Osteocyte (in vitro differentiated cells): ENCODE results near the gene DDX52. TPM values are rescaled to one million over a fixed set of nuclear protein-coding genes. Genes with fewer than 3 reads are reported as not detected.

ENCODE experiments used
- DNase-seq: peaks from one replicate; pipeline ENCODE4 v3.0.0; 2021; ENCODE audit warnings: mixed read lengths; ENCODE audit not compliant: unreplicated experiment; ENCODE audit errors: extremely low spot score
- H3K27ac Mint-ChIP-seq: one replicate; pipeline ENCODE4 v1.8.0; 2021; ENCODE audit warnings: mild to moderate bottlenecking, mixed read lengths; ENCODE audit not compliant: unreplicated experiment
- H3K27me3 Mint-ChIP-seq: one replicate; pipeline ENCODE4 v1.8.0; 2021; ENCODE audit warnings: mixed read lengths; ENCODE audit not compliant: unreplicated experiment
- H3K36me3 Mint-ChIP-seq: one replicate; pipeline ENCODE4 v1.8.0; 2021; ENCODE audit warnings: mixed read lengths; ENCODE audit not compliant: unreplicated experiment
- H3K4me1 Mint-ChIP-seq: one replicate; pipeline ENCODE4 v1.8.0; 2021; ENCODE audit warnings: mixed read lengths; ENCODE audit not compliant: unreplicated experiment
- H3K4me3 Mint-ChIP-seq: one replicate; pipeline ENCODE4 v1.8.0; 2021; ENCODE audit warnings: mild to moderate bottlenecking, moderate library complexity, mixed read lengths; ENCODE audit not compliant: unreplicated experiment
- H3K9me3 Mint-ChIP-seq: one replicate; pipeline ENCODE4 v1.8.0; 2021; ENCODE audit warnings: mixed read lengths; ENCODE audit not compliant: unreplicated experiment
- CTCF ChIP-seq: fragments of 200-600 bp; sonication (generic); IDR thresholded peaks from 2 replicates; pipeline ENCODE4 v1.5.0; 2021; ENCODE audit warnings: antibody characterized with exemption, mild to moderate bottlenecking, moderate library complexity
- total RNA-seq: library from RNA; stranded (reverse); gene quantifications from 2 replicates; pipeline ENCODE4 v1.2.1, GENCODE V29; 2021

The DDX52 gene
- total RNA-seq, 1 donor from 2014 or later = 46.4 TPM

DNA sequence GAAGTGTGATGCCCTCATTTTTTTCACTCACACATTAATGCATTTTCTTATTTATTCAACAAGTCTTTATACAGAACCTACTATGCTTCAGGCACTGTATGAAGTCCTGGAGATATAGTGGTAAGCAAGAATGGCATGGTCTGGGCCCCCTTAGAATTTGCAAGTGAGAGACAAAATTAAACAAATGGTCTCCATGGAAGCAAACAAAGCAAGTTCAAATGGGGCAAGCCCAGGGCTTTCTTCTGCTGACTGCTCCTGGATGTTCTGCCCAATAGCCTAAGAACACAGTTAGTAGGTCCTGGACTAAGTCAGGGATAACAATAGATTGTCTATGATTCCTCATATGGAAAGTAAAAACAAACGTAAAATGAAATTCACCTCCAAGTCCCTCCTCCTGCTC lies 31.3 kb upstream of the DDX52 start:
- TF ChIP-seq CTCF = no peak
- no peak overlapping the region for H3K4me3 Mint-ChIP-seq
- DNase-seq = no peak
- peaks cover 10% of the 10 kb centered on the region for H3K4me1 Mint-ChIP-seq
- H3K27me3 Mint-ChIP-seq = no peaks in the 10 kb centered on the region
- no peaks in the 10 kb centered on the region for H3K36me3 Mint-ChIP-seq
- no peaks in the 10 kb centered on the region for H3K9me3 Mint-ChIP-seq
- H3K27ac Mint-ChIP-seq = no peak overlapping the region

DNA sequence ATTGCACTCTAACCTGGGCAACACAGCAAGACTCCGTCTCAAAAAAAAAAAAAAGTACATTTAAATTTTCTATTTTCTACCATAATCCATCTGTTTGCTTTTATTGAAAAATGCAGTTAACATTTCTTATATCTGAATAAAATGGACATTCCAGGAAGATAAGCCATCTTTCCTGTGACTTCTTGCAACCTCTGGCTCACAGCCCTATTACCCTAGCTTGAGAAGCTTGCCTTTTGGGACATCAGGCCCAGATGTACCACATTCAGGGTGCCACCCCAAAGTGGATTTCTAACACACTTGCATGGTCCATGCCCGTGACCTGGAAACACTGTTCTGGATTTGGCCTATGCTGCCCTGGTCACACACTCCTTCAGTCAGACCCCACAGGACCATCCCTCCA lies 30.1 kb upstream of the DDX52 start:
- Mint-ChIP-seq H3K27me3 (no peaks in the 10 kb centered on the region), H3K27ac (no peak overlapping the region), H3K36me3 (no peaks in the 10 kb centered on the region), H3K4me1 (peaks cover 10% of the 10 kb centered on the region), H3K4me3 (no peak overlapping the region), H3K9me3 (no peaks in the 10 kb centered on the region)
- no peak for DNase-seq
- no peak for TF ChIP-seq CTCF

DNA sequence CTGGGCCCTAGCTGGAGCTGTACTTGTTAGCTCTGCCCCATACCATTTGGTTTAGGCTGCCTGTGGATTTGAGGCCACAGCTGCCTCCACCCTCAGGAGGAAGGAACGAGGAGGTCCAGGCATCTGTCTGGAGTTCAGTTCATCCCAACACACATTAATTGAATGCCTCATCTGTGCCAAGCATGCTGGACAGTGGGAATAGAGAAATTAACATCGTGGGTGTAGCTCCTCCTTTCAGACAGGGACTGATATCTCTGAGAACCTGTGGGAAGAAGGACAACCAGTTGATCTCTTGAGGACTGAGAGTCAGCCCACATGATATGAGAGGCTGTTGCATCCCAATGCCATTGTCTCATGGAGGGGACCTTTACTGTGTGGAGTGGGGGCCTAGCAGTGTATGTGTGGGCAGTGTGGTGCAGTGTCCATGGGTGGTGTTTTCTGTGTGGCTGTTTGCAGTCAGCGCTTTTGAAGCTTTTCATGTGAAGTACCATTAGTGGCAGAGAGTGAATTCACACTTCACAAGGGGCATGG lies 29.4 kb upstream of the DDX52 start:
- Mint-ChIP-seq H3K27me3 (no peaks in the 10 kb centered on the region), H3K4me3 (no peak overlapping the region), H3K9me3 (no peaks in the 10 kb centered on the region), H3K27ac (no peak overlapping the region), H3K4me1 (peaks cover 10% of the 10 kb centered on the region), H3K36me3 (no peaks in the 10 kb centered on the region)
- no peak for TF ChIP-seq CTCF
- DNase-seq = no peak

DNA sequence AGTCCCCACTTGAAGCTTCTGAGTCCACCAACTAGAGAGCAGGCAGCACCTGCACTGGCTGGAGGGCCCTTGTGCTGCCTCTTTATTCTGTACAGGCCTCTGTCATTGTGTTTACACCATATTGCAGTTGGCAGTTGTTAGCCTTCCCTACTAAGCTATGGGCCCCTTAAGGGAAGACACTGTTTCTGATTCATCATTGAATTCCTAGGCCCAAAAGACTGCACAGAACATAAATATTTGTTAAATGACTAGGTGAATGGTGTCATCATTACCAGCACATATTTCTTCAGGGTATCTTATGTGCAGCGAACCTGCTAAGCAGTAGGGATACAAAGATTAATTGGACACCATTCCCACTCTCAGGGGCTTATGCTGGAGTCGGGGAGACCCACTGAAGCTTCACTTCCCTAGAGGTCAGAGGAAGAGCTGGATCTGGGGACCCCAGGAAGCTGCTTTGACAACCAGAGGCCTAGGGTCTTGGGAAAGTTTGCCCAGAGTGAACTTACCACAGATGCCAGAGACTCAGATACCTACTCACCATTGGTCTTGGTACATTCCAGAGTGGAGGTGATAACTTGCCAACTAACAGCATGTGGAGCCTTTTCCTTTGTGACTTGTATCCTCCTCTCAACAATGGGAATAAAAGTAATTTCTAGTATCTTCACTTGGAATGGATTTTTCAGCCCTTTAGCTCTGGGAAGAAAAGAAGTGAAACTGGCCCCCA lies 28.7 kb upstream of the DDX52 start:
- H3K4me1 Mint-ChIP-seq = peaks cover 10% of the 10 kb centered on the region
- DNase-seq = no peak

More for the DNA sequence above, 28.7 kb upstream of the DDX52 start:
- no peak for TF ChIP-seq CTCF
- Mint-ChIP-seq H3K36me3 (no peaks in the 10 kb centered on the region), H3K27ac (peak overlapping the region; percentile 38), H3K4me3 (no peak overlapping the region), H3K27me3 (no peaks in the 10 kb centered on the region), H3K9me3 (no peaks in the 10 kb centered on the region)
